Aorta (tissue), 5 donors: Measurements from ENCODE around the gene PTGFRN. TPM values are rescaled to one million over a fixed set of nuclear protein-coding genes. Genes with fewer than 3 reads are reported as not detected.

Experiments
- ATAC-seq: fragments of 200-7000 bp; cut with Tn5 transposase; one replicate; pipeline ENCODE4 v1.9.1; 2022; ENCODE audit warnings: moderate library complexity; ENCODE audit not compliant: low FRiP score
- DNase-seq, 2 donors: peaks; one replicate each; pipeline ENCODE4 v3.0.0-alpha.2; 2020
- H3K27ac ChIP-seq, 2 donors: one replicate each; pipeline ENCODE4 v1.5.1; 2013; ENCODE audit warnings: low read length in 2 of 2, mild to moderate bottlenecking in 2 of 2, moderate library complexity in 2 of 2, control low read depth in 1 of 2, inconsistent platforms in 1 of 2, low read depth in 1 of 2
- H3K27me3 ChIP-seq, 2 donors: one replicate each; pipeline ENCODE4 v1.6.1; 2013; ENCODE audit warnings: control low read depth in 1 of 2, low read length in 1 of 2, mild to moderate bottlenecking in 1 of 2, moderate library complexity in 1 of 2; ENCODE audit not compliant: insufficient read depth in 2 of 2, control insufficient read depth in 1 of 2
- H3K36me3 ChIP-seq, 2 donors: one replicate each; pipeline ENCODE4 v1.6.1; 2013; ENCODE audit warnings: control low read depth in 1 of 2, low read length in 1 of 2, mild to moderate bottlenecking in 1 of 2; ENCODE audit not compliant: insufficient read depth in 2 of 2, control insufficient read depth in 1 of 2
- H3K4me1 ChIP-seq, 2 donors: one replicate each; pipeline ENCODE4 v1.6.1; 2013; ENCODE audit warnings: low read length in 2 of 2, control low read depth in 1 of 2, mild to moderate bottlenecking in 1 of 2, moderate library complexity in 1 of 2; ENCODE audit not compliant: insufficient read depth in 2 of 2, control insufficient read depth in 1 of 2
- H3K4me3 ChIP-seq, 2 donors: one replicate each; pipeline ENCODE4 v1.5.1; 2013; ENCODE audit warnings: low read length in 2 of 2, control low read depth in 1 of 2, mild to moderate bottlenecking in 1 of 2
- H3K9me3 ChIP-seq: one replicate; pipeline ENCODE4 v1.6.1; 2013; ENCODE audit warnings: mild to moderate bottlenecking, low read length; ENCODE audit not compliant: control insufficient read depth
- WGBS, 2 donors: extraction: QIAGEN DNeasy Blood & Tissue Kit; methylation state at CpG; one replicate each; pipeline ENCODE4 v1.1.7; 2013; 5-methylcytosine and 5-hydroxymethylcytosine counted together
- intact Hi-C, 2 donors: fragments of 100-400 bp; cut with DNase I; formaldehyde crosslinking; loops; one replicate each; pipeline versions ENCODE4 v1.14.2 to v1.15.0; 2022
- polyA plus RNA-seq, 2 donors: library from polyadenylated mRNA; stranded (reverse); fragments of 200-250 nt; gene quantifications; one replicate each; pipeline ENCODE4 v1.2.3, GENCODE V29; 2013
- total RNA-seq, 2 donors: library from RNA; stranded (reverse); fragmentation: NEBNext Ultra II Directional; extraction: Animal tissue kit (Norgen Biotek cat#: 25700); gene quantifications; one replicate each; pipeline ENCODE4 v1.2.1, GENCODE V29; 2021
- donor health status: healthy with polysubstance abuse.
- donor health status: Bipolar disorder and iron deficiency.
- donor health status: DM: no; HTN: no; CAD: no.
- donor health status: DM: no; HTN: no; CAD: no.
- donor health status: DM: yes; HTN: yes; CAD: no.

PTGFRN gene
- total and polyA plus RNA-seq, 4 donors, result 3.8 to 75.0 (median 22.5) TPM

GRCh38 chr1:116900471-116901365, 9.0 kb upstream of the PTGFRN start:
- ATAC-seq, result no peak
- Histone ChIP-seq H3K4me1 (no peaks in the 10 kb centered on the region), H3K4me3 (no peak overlapping the region), H3K27ac (no peak overlapping the region), H3K36me3 (no peaks in the 10 kb centered on the region), H3K9me3 (no peaks in the 10 kb centered on the region), H3K27me3 (no peaks in the 10 kb centered on the region)
- no peak for DNase-seq
- intact Hi-C loops, result no loop called here
- 70 to 75% methylated on average over 9 of the region's 9 CpGs for WGBS, 2 donors

GRCh38 chr1:116902027-116902426, 7.7 kb upstream of the PTGFRN start:
- no peak overlapping the region for H3K27ac ChIP-seq
- no peak overlapping the region for H3K4me3 ChIP-seq
- H3K36me3 ChIP-seq, result no peaks in the 10 kb centered on the region
- no peak for ATAC-seq
- H3K9me3 ChIP-seq, result no peaks in the 10 kb centered on the region
- intact Hi-C loops, result no loop called here
- DNase-seq, result no peak
- no peaks in the 10 kb centered on the region for H3K27me3 ChIP-seq
- no peaks in the 10 kb centered on the region for H3K4me1 ChIP-seq
- 81 to 84% methylated on average over 5 of the region's 5 CpGs for WGBS, 2 donors

DNA sequence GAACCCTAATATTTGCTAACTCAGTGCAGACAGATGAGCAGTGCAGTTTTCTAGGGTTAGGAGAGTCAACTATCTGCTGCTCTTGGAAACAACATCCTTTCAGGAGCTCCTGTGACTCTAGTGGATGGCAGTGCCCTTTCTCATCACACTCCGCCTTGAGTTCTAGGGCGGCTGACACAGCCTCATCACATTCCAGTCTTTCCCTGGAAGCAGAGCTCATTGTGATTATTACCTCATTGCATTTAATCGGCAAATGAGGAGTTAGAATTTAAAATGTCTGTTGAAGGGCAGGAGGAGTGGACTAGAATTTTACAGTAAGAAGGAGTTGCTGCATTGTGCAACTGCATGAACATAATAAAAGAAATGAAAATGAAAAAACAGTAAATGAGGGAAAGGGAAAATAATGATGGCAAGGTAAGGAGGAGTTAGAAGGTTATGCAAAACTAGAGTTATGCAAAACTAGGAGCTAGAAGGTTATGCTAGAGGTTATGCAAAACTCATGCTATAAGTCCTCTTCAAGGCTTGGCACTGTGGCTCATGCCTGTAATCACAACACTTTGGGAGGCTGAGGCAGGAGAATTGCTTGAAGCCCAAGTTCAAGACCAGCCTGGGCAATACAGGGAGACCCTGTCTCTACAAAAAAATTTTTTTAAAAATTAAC, 6.9 kb upstream of the PTGFRN start:
- no peak overlapping the region for H3K27ac ChIP-seq
- H3K4me3 ChIP-seq, result no peak overlapping the region
- H3K27me3 ChIP-seq, result no peaks in the 10 kb centered on the region
- no peaks in the 10 kb centered on the region for H3K36me3 ChIP-seq
- H3K9me3 ChIP-seq, result no peaks in the 10 kb centered on the region
- WGBS, 2 donors, result 91 to 92% methylated on average over 3 of the region's 3 CpGs
- ATAC-seq, result no peak
- no peak for DNase-seq
- intact Hi-C loops, result no loop called here
- no peaks in the 10 kb centered on the region for H3K4me1 ChIP-seq

GRCh38 chr1:116904791-116905320, 4.9 kb upstream of the PTGFRN start:
- Histone ChIP-seq H3K36me3 (no peaks in the 10 kb centered on the region), H3K27ac (no peak overlapping the region), H3K27me3 (no peaks in the 10 kb centered on the region), H3K4me3 (no peak overlapping the region), H3K4me1 (no peaks in the 10 kb centered on the region), H3K9me3 (no peaks in the 10 kb centered on the region)
- no peak for DNase-seq
- WGBS, 2 donors, result 51 to 64% methylated on average over 2 of the region's 2 CpGs
- intact Hi-C loops, result loop anchor here in 1 of 2 donors (5.0 kb wide), 1 partner anchor 33 kb away; no protein-coding TSS in a partner anchor
- ATAC-seq, result no peak

DNA sequence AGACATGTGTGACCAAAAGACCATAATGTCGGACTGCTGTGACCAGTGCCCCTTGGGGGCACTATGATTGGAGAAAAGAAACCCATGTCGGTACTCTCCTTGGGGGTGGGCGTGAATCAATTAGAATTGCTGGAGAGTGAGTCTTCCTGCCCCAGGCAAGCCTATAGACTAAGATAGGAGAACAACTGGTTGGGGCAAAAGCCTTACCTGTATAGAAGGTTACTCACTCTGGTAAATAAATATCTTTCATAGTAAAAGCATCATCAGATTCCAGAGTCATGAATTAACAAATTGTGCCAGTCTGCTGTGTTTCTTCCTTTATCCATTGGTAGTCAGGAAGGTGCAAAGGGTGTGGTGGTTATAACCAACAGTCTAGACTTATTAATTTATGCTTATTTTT, 2.9 kb upstream of the PTGFRN start:
- WGBS, 2 donors, result 92 to 96% methylated on average over 3 of the region's 3 CpGs
- H3K9me3 ChIP-seq, result no peaks in the 10 kb centered on the region

DNA sequence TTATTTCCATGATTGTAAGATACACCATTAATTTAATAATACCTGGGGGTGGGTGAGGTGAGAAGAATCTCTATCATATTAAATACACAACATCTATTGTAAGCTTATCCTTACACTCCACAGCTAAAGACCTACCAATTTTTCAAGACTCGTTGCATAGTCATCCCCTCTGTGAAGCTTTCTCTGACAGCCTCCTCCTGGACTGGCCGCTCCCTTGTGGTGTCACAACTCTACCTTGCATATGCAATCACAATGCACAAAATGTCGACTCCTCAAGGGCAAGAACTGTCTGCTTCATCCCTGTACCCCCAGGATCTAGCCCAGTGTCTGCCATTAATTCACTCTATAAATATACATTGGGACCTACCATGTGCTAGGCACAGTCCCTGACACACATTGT, 2.4 kb upstream of the PTGFRN start:
- no peak for DNase-seq
- Histone ChIP-seq H3K36me3 (no peaks in the 10 kb centered on the region), H3K27ac (no peak overlapping the region), H3K4me3 (no peak overlapping the region), H3K9me3 (no peaks in the 10 kb centered on the region), H3K27me3 (no peaks in the 10 kb centered on the region), H3K4me1 (no peaks in the 10 kb centered on the region)
- no peak for ATAC-seq
- 99 to 100% methylated on average over 3 of the region's 3 CpGs for WGBS, 2 donors
- intact Hi-C loops, result loop anchor here in 1 of 2 donors (5.0 kb wide), 1 partner anchor 35 kb away; no protein-coding TSS in a partner anchor

More for the DNA sequence above, 2.9 kb upstream of the PTGFRN start:
- Histone ChIP-seq H3K4me3 (no peak overlapping the region), H3K27ac (no peak overlapping the region), H3K27me3 (no peaks in the 10 kb centered on the region), H3K36me3 (no peaks in the 10 kb centered on the region), H3K4me1 (no peaks in the 10 kb centered on the region)
- ATAC-seq (no peak), DNase-seq (no peak)
- intact Hi-C loops, result loop anchor here in 1 of 2 donors (5.0 kb wide), 1 partner anchor 35 kb away; no protein-coding TSS in a partner anchor

DNA sequence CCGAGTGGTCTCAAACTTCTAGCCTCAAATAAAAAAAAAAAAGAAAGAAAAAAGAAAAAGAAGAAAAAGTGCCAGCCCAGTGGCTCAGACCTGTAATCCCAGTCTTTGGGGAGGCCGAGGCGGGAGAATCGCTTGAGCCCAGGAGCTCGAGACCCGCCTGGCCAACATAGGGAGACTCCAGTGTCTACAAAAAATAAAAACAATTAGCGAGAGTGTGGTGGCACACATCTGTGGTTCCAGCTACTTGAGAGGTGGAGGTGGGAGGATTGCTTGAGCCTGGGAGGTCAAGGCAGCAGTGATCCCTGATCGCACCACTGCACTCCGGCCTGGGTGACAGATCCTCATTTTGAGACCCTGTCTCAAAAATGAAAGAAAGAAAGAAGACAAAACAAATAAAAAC, 1.4 kb upstream of the PTGFRN start:
- intact Hi-C loops, result loop anchor here in 1 of 2 donors (5.0 kb wide), 1 partner anchor 36 kb away; no protein-coding TSS in a partner anchor
- no peaks in the 10 kb centered on the region for H3K27me3 ChIP-seq
- ATAC-seq (no peak), DNase-seq (no peak)
- no peak overlapping the region for H3K4me3 ChIP-seq
- no peaks in the 10 kb centered on the region for H3K4me1 ChIP-seq
- H3K36me3 ChIP-seq, result no peaks in the 10 kb centered on the region
- H3K9me3 ChIP-seq, result no peaks in the 10 kb centered on the region
- WGBS, 2 donors, result 96 to 97% methylated on average over 9 of the region's 9 CpGs
- no peak overlapping the region for H3K27ac ChIP-seq

GRCh38 chr1:116908820-116909511, 750 bp upstream of the PTGFRN start:
- H3K27ac ChIP-seq, result peak overlapping the region in 1 of 2 donors; percentile 48
- no peaks in the 10 kb centered on the region for H3K9me3 ChIP-seq
- DNase-seq (no peak), ATAC-seq (no peak)
- no peaks in the 10 kb centered on the region for H3K36me3 ChIP-seq
- no peaks in the 10 kb centered on the region for H3K4me1 ChIP-seq
- H3K4me3 ChIP-seq, result peak overlapping the region in 1 of 2 donors; percentile 79
- intact Hi-C loops, result loop anchor here in 1 of 2 donors (5.0 kb wide), 1 partner anchor 37 kb away; no protein-coding TSS in a partner anchor
- H3K27me3 ChIP-seq, result no peaks in the 10 kb centered on the region
- 67 to 68% methylated on average over 13 of the region's 13 CpGs for WGBS, 2 donors
